Activated naive CD8-positive, alpha-beta T cell treated with anti-CD3 and anti-CD28 coated beads, Interleukin-2, amount 50 U/mL, for 16 hours (primary cell): ENCODE results near the gene DDT.
"Not testable (repeated sequence)": the region's sequence is repeated elsewhere in the genome, so short reads cannot be mapped to it uniquely, and the experiment has no call there.

Source experiments
- DNase-seq: peaks from one replicate; pipeline ENCODE4 v3.0.0-alpha.2; 2020; ENCODE audit warnings: low read depth, low spot score

DDT gene

GRCh38 chr22:23989583-23990244 is 15.5 kb upstream of the DDT start:
- DNase-seq = not testable (repeated sequence)

GRCh38 chr22:23986538-23987178 is 12.4 kb upstream of the DDT start:
- not testable (repeated sequence) for DNase-seq

GRCh38 chr22:23986089-23986488 is 11.8 kb upstream of the DDT start:
- not testable (repeated sequence) for DNase-seq

- DNase-seq = peak; percentile 62
These were observed 10.2 kb upstream of the DDT start for GRCh38 chr22:23984430-23984829.

GRCh38 chr22:23980567-23980966 is 6.3 kb upstream of the DDT start:
- DNase-seq = not testable (repeated sequence)

GRCh38 chr22:23979557-23980240 is 5.5 kb upstream of the DDT start, which contains the start of gene GSTT2:
GSTT2 (plus strand) TSS chr22:23980134.
- not testable (repeated sequence) for DNase-seq

- not testable (repeated sequence) for DNase-seq
These were observed 3.1 kb upstream of the DDT start for GRCh38 chr22:23977304-23977703.

GRCh38 chr22:23974836-23975352 is 653 bp upstream of the DDT start:
- DNase-seq = not testable (repeated sequence)

GRCh38 chr22:23971927-23972326 is 2.3 kb downstream of the DDT start:
- not testable (repeated sequence) for DNase-seq

- DNase-seq = no peak
These were observed 3.3 kb downstream of the DDT start for GRCh38 chr22:23970816-23971486.

GRCh38 chr22:23970201-23970641 is 4.0 kb downstream of the DDT start:
- DNase-seq = no peak

GRCh38 chr22:23969071-23969470 is 5.2 kb downstream of the DDT start:
- no peak for DNase-seq

- not testable (repeated sequence) for DNase-seq
These were observed 7.7 kb downstream of the DDT start, which contains the start of gene DDTL for GRCh38 chr22:23966568-23966967. DDTL (plus strand) TSS chr22:23966888; CDS start chr22:23966915, 27 bp downstream.

- DNase-seq = not testable (repeated sequence)
These were observed 8.1 kb downstream of the DDT start for GRCh38 chr22:23966094-23966493.

GRCh38 chr22:23961084-23961771 is 13.0 kb downstream of the DDT start, which contains the start of gene GSTT2B:
GSTT2B (minus strand) TSS chr22:23961195; CDS start chr22:23961131, 64 bp downstream.
- DNase-seq = not testable (repeated sequence)

GRCh38 chr22:23956301-23956900 is 17.8 kb downstream of the DDT start:
- peak; percentile 63 for DNase-seq

GRCh38 chr22:23955886-23956285 is 18.4 kb downstream of the DDT start:
- not testable (repeated sequence) for DNase-seq

GRCh38 chr22:23954991-23955305 is 19.3 kb downstream of the DDT start:
- not testable (repeated sequence) for DNase-seq

GRCh38 chr22:23954193-23954990 is 19.8 kb downstream of the DDT start:
- not testable (repeated sequence) for DNase-seq

GRCh38 chr22:23953485-23953884 is 20.8 kb downstream of the DDT start:
- DNase-seq = not testable (repeated sequence)
